Upper lobe of right lung (tissue), 1 donor: ENCODE measurements around the gene BHLHE41. TPM values are rescaled to one million over a fixed set of nuclear protein-coding genes. Genes with fewer than 3 reads are reported as not detected.

ENCODE experiments used
- ATAC-seq: fragments of 200-7000 bp; cut with Tn5 transposase; one replicate; pipeline ENCODE4 v1.9.1; 2020; ENCODE audit warnings: mild to moderate bottlenecking, moderate library complexity
- DNase-seq: peaks from one replicate; pipeline ENCODE4 v3.0.0-alpha.2; 2020
- H3K27ac ChIP-seq: fragments of 200-600 bp; one replicate; pipeline ENCODE4 v1.8.0; 2022
- H3K27me3 ChIP-seq: fragments of 200-600 bp; one replicate; pipeline ENCODE4 v1.8.0; 2022; ENCODE audit warnings: mild to moderate bottlenecking
- H3K36me3 ChIP-seq: fragments of 200-600 bp; one replicate; pipeline ENCODE4 v1.8.0; 2022
- H3K4me1 ChIP-seq: fragments of 200-600 bp; one replicate; pipeline ENCODE4 v1.8.0; 2022
- H3K4me3 ChIP-seq: fragments of 200-600 bp; one replicate; pipeline ENCODE4 v1.8.0; 2022; ENCODE audit warnings: mild to moderate bottlenecking
- H3K9me3 ChIP-seq: fragments of 200-600 bp; one replicate; pipeline ENCODE4 v1.8.0; 2022
- intact Hi-C: fragments of 100-400 bp; cut with DNase I; formaldehyde crosslinking; loops from one replicate; pipeline ENCODE4 v1.11.0; 2022
- total RNA-seq: library from RNA; stranded (reverse); fragmentation: NEBNext Ultra II Directional; extraction: Animal tissue kit (Norgen Biotek cat#: 25700); gene quantifications from one replicate; pipeline ENCODE4 v1.2.1, GENCODE V29; 2021
- TF ChIP-seq, protein P1 (sequence below): fragments of 200-600 bp; IDR thresholded peaks from one replicate; pipeline ENCODE4 v1.8.0; 2022; ENCODE audit warnings: antibody characterized with exemption
- donor health status: DM: no; HTN: yes; CAD: no; lungs with severe emphysema.

The BHLHE41 gene
- total RNA-seq, 1 donor from 2014 or later: 104 TPM

DNA sequence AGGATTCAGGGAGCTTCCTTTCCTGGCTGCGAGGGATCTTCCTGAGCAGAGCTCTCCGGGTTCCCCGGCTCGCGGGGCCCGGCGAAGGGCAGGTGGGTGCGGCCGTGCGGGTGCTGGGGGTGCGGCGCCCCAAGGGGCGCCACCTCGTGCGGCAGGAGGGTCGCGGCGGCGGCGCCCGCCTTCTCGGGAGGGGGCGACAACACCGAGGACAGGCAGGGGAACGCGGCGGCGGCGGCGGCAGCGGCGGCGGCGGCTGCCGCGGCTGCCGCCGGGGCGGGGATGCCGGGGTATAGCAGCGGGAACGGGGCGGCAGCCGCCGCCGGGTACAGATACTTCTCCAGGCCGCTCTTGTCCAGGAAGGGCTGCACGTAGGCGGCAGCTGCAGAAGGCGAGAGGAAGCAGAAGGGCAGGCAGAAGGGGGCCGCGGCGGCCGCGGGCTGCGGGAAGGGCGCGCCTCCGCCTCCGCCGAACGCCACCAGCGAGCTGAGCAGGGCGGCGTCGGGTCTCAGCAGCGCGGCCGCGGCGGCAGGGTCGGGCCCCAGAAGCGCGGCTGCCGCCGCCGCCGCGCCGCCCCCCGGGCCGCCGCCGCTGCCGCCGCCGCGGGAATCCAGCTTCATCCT, 2.7 kb downstream of the BHLHE41 start:
- Histone ChIP-seq H3K36me3 (no peaks in the 10 kb centered on the region), H3K27ac (peak overlapping the region; percentile 84), H3K4me1 (peaks cover 26% of the 10 kb centered on the region), H3K4me3 (peak overlapping the region; percentile 56), H3K9me3 (no peaks in the 10 kb centered on the region), H3K27me3 (peaks cover 65% of the 10 kb centered on the region)
- peak; percentile 78 for DNase-seq
- peak; percentile 6 for ATAC-seq
- intact Hi-C loops: no loop called here
- TF ChIP-seq, protein P1, sequence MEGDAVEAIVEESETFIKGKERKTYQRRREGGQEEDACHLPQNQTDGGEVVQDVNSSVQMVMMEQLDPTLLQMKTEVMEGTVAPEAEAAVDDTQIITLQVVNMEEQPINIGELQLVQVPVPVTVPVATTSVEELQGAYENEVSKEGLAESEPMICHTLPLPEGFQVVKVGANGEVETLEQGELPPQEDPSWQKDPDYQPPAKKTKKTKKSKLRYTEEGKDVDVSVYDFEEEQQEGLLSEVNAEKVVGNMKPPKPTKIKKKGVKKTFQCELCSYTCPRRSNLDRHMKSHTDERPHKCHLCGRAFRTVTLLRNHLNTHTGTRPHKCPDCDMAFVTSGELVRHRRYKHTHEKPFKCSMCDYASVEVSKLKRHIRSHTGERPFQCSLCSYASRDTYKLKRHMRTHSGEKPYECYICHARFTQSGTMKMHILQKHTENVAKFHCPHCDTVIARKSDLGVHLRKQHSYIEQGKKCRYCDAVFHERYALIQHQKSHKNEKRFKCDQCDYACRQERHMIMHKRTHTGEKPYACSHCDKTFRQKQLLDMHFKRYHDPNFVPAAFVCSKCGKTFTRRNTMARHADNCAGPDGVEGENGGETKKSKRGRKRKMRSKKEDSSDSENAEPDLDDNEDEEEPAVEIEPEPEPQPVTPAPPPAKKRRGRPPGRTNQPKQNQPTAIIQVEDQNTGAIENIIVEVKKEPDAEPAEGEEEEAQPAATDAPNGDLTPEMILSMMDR: no peak

GRCh38 chr12:26121323-26122060, 3.3 kb downstream of the BHLHE41 start:
- Histone ChIP-seq H3K9me3 (no peaks in the 10 kb centered on the region), H3K4me1 (peaks cover 21% of the 10 kb centered on the region), H3K27ac (peak overlapping the region; percentile 84), H3K36me3 (no peaks in the 10 kb centered on the region), H3K27me3 (peaks cover 59% of the 10 kb centered on the region), H3K4me3 (peak overlapping the region; percentile 56)
- TF ChIP-seq, protein P1: no peak
- intact Hi-C loops: no loop called here
- DNase-seq: no peak
- no peak for ATAC-seq

DNA sequence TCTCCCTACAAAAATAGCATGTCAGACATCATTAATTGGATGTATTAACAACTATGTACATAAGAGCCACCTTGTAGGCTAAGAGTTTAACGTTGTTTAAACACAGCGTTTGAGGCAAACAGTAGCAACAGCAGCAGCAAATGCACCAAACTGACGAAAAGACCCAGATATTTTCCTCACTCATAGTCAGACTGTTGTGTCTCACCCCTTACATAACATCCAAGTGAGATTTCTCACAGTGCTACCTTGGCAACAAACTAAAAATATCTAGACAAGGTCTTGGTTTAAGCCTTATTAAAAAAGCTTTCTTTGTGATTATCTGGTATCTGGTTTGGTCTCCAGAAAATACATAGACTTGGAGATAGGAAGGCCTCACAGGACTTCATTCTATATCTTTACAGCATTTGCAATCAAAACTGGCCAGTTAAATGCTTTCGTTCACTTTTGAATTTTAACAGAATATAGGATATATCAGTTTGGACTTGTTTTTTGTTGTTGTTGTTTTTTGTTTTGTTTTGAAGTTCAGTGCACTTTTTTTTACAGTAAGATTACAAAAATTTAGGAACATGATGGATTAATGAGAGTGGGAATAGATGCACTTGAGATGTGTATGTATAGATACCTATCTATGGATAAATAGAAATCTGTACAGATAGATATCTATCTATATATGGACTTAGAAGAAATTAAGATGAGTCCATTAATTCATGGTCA, 4.1 kb downstream of the BHLHE41 start:
- TF ChIP-seq, protein P1: no peak
- H3K4me3 ChIP-seq: peak overlapping the region; percentile 56
- DNase-seq: no peak
- no peaks in the 10 kb centered on the region for H3K36me3 ChIP-seq
- H3K27ac ChIP-seq: peak overlapping the region; percentile 84
- peaks cover 56% of the 10 kb centered on the region for H3K27me3 ChIP-seq
- no peak for ATAC-seq
- intact Hi-C loops: no loop called here
- H3K9me3 ChIP-seq: no peaks in the 10 kb centered on the region
- peaks cover 15% of the 10 kb centered on the region for H3K4me1 ChIP-seq

DNA sequence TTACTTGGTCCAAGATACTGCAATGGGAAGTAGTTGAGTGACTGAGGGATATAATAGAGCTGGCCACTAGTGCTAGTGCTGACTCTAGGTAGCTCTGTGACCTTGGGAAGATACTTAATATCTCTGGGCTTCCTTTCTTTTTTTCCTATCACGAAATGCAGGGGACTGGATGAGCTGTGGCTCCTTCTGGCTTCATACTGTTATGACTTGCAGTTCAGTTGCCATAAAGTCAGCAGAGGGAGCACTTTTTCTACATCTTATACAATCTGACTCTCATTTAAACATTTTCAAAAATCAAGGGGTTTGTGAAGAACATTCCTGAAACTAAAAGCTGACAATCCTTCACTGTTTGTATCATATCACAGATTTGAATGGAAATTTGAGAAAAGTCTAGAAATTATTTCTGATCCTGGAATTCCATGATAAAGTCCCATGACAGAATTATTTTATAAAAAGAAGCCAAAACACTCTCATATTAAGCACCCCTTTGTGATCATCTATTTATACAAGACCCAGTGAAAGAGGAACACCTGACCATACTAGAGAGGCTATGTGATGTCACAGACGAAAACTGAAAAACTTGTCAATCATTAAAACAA, 5.3 kb downstream of the BHLHE41 start:
- Histone ChIP-seq H3K4me3 (no peak overlapping the region), H3K36me3 (no peaks in the 10 kb centered on the region), H3K9me3 (no peaks in the 10 kb centered on the region), H3K27ac (peak overlapping the region; percentile 1), H3K27me3 (peaks cover 49% of the 10 kb centered on the region), H3K4me1 (peaks cover 9% of the 10 kb centered on the region)
- intact Hi-C loops: no loop called here
- DNase-seq (no peak), ATAC-seq (no peak)
- TF ChIP-seq, protein P1: peak; percentile 55

DNA sequence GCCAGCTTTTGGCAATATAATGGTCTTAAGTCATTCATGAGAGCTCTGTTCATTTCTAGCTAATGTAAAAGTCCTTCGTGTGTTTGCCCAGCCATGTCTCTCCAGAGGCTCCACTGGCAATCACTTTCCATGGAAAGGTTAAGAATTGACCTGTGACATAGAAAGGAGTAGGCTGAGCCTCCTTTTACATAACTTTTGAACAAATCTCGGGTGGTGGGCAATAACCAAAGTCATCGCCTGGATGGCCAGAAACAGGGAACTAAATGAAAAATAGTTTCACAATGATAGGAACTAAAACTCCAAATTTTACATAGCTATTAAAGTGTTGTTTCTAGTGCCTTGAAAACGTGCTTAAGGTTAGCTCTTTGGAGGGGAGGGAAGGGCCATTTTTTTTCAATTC, 6.5 kb downstream of the BHLHE41 start:
- Histone ChIP-seq H3K9me3 (no peaks in the 10 kb centered on the region), H3K27ac (no peak overlapping the region), H3K36me3 (no peaks in the 10 kb centered on the region), H3K4me3 (no peak overlapping the region), H3K4me1 (peaks cover 11% of the 10 kb centered on the region), H3K27me3 (peaks cover 38% of the 10 kb centered on the region)
- DNase-seq (no peak), ATAC-seq (no peak)
- TF ChIP-seq, protein P1: no peak
- intact Hi-C loops: no loop called here
